Suprapubic skin (tissue), 4 donors: ENCODE data around the gene MTG1. TPM values are rescaled to one million over a fixed set of nuclear protein-coding genes. Genes with fewer than 3 reads are reported as not detected.
"Not testable (repeated sequence)": the region's sequence is repeated elsewhere in the genome, so short reads cannot be mapped to it uniquely, and the experiment has no call there.

Source experiments
- DNase-seq, 2 donors: peaks; one replicate each; pipeline ENCODE4 v3.0.0-alpha.2; 2019; ENCODE audit warnings: low spot score in 2 of 2
- H3K27ac ChIP-seq: fragments of 200-600 bp; sonication (generic); one replicate; pipeline ENCODE4 v1.5.1; 2019
- H3K27me3 ChIP-seq: fragments of 200-600 bp; sonication (generic); one replicate; pipeline ENCODE4 v1.5.1; 2019
- H3K36me3 ChIP-seq: fragments of 200-600 bp; sonication (generic); one replicate; pipeline ENCODE4 v1.5.1; 2019
- H3K4me1 ChIP-seq: fragments of 200-600 bp; sonication (generic); one replicate; pipeline ENCODE4 v1.5.1; 2019
- H3K4me3 ChIP-seq: fragments of 200-600 bp; sonication (generic); one replicate; pipeline ENCODE4 v1.5.1; 2019; ENCODE audit warnings: mild to moderate bottlenecking
- H3K9me3 ChIP-seq: fragments of 200-600 bp; sonication (generic); one replicate; pipeline ENCODE4 v1.5.1; 2019
- CTCF ChIP-seq, 2 donors: fragments of 200-600 bp in 1 of 2; fragments of 450-650 bp in 1 of 2; sonication (generic) in 1 of 2; IDR thresholded peaks; one replicate each; pipeline ENCODE4 v1.5.1; 2016 to 2019; ENCODE audit warnings: antibody characterized with exemption in 2 of 2, mild to moderate bottlenecking in 1 of 2, moderate library complexity in 1 of 2
- EP300 ChIP-seq: sonication (generic); formaldehyde crosslinking; IDR thresholded peaks from one replicate; pipeline ENCODE4 v1.6.1; 2017; ENCODE audit warnings: antibody characterized with exemption
- POLR2A ChIP-seq, 2 donors: fragments of 450-650 bp; IDR thresholded peaks; one replicate each; pipeline ENCODE4 v1.6.1; 2017; ENCODE audit warnings: antibody characterized with exemption in 2 of 2, mild to moderate bottlenecking in 2 of 2, moderate library complexity in 2 of 2
- POLR2AphosphoS5 ChIP-seq, 3 donors: sonication (generic); formaldehyde crosslinking; IDR thresholded peaks; one replicate each; pipeline ENCODE4 v1.6.1; 2017; ENCODE audit warnings: antibody characterized with exemption in 3 of 3
- WGBS: methylation state at CpG from one replicate; pipeline ENCODE4 v1.1.5; 2018; 5-methylcytosine and 5-hydroxymethylcytosine counted together
- total RNA-seq, 4 donors: library from RNA; depleted of rRNA; stranded (reverse); fragments of >200 nt; gene quantifications; one replicate each; pipeline ENCODE4 v1.1.0, GENCODE V29; 2016

Gene MTG1
- total RNA-seq, 4 donors from 2014 or later = 20.5 to 79.7 (median 36.0) TPM

GRCh38 chr10:133370030-133370786, 23.7 kb upstream of the MTG1 start:
- Histone ChIP-seq H3K9me3 (no peaks in the 10 kb centered on the region), H3K36me3 (peaks cover 56% of the 10 kb centered on the region), H3K4me3 (no peak overlapping the region), H3K27ac (no peak overlapping the region), H3K4me1 (peaks cover 23% of the 10 kb centered on the region), H3K27me3 (no peaks in the 10 kb centered on the region)
- WGBS = 93% methylated on average over 20 of the region's 24 CpGs
- no peak for TF ChIP-seq POLR2AphosphoS5 (IDR thresholded peaks at IDR 0.05)
- TF ChIP-seq POLR2A (IDR thresholded peaks at IDR 0.05) = no peak
- TF ChIP-seq EP300 = no peak
- TF ChIP-seq CTCF (IDR thresholded peaks at IDR 0.05) = no peak
- DNase-seq = no peak

DNA sequence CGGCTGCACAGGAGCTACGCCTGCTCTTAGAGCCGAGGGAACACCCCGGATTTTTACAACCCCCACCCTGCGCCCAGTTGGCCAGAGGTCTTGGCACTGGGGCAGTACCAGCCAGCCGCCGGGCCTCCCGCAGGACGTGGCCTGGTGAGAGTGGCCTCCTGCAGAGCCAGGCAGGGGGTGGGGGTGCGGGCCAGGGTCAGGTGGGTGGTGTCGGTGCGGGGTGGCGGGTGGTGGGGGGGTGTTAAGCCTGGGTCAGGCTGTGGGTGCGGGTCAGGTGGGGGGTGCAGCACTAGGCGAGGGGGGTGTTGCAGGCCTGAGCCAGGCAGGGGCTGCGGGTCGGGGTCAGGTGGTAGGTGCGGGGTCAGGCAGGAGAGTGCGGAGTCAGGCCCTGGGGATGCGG, 21.4 kb upstream of the MTG1 start:
- H3K4me3 ChIP-seq = peak overlapping the region; percentile 90
- H3K4me1 ChIP-seq = peaks cover 23% of the 10 kb centered on the region
- peaks cover 38% of the 10 kb centered on the region for H3K36me3 ChIP-seq
- TF ChIP-seq EP300 (no peak), POLR2A (IDR thresholded peaks at IDR 0.05) (no peak), POLR2AphosphoS5 (IDR thresholded peaks at IDR 0.05) (no peak), CTCF (IDR thresholded peaks at IDR 0.05) (no peak)
- no peaks in the 10 kb centered on the region for H3K27me3 ChIP-seq
- DNase-seq = no peak
- no CpG with 5 or more reads among the region's 20 CpGs for WGBS
- no peaks in the 10 kb centered on the region for H3K9me3 ChIP-seq
- no peak overlapping the region for H3K27ac ChIP-seq

DNA sequence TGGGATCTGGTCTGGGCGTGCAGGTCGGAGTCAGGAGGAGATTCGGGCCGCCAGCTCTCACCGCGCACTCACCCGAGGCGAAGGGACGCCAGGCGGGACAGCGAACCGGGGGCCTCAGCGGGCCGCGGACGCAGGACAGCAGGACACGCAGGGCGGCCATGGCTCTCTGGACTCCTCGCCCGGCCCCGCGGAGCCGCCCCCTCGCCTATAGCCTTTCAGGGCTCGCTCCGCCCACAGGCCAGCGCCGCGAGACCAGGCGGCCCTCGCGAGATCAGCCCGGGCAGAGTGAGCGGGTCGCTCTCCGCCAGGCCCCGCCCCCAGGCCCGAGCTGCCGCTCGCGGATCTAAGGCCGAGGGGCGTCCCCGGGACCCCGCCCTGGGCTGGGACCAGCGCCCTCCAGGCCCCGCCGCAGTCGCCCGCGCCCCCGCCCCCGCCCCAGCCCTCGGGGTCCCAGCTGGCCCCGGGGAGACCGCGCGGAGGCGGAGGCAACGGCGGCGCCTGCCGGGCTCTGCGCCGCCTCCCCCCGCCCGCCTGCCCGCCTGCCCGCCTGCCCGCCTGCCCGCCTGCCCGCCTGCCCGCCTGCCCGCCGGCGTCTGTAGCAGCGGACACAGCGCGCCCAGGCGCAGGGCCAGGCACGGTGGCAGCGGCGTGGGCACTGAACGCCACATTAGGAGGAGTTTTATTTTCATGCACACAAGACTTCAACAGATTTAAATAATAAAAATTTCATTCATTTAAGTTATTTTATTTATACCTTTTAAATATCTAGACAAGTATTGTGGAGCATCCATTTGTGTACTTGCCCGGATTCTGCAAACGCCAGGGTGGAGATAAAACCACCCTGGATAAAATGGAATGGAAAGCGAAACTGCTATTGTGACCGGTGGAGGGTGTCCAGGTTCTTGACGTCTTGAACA, 20.5 kb upstream of the MTG1 start, which contains the start of gene ECHS1:
Gene ECHS1, minus strand, starts transcription at position 181 of the 917 bp plus-strand sequence. Its CDS starts 21 bp downstream, at position 160.
- Histone ChIP-seq H3K4me3 (peak within 1 kb of the TSS; percentile 90), H3K27ac (peak within 1 kb of the TSS; percentile 88), H3K4me1 (peaks cover 31% of the 10 kb centered on the region), H3K9me3 (no peaks in the 10 kb centered on the region), H3K27me3 (no peaks in the 10 kb centered on the region), H3K36me3 (peaks cover 31% of the 10 kb centered on the region)
- TF ChIP-seq CTCF (IDR thresholded peaks at IDR 0.05) (no peak), EP300 (no peak), POLR2A (IDR thresholded peaks at IDR 0.05) (no peak), POLR2AphosphoS5 (IDR thresholded peaks at IDR 0.05) (no peak)
- 2% methylated on average over 22 of the region's 89 CpGs for WGBS
- DNase-seq = peak; percentile 95 to 97

DNA sequence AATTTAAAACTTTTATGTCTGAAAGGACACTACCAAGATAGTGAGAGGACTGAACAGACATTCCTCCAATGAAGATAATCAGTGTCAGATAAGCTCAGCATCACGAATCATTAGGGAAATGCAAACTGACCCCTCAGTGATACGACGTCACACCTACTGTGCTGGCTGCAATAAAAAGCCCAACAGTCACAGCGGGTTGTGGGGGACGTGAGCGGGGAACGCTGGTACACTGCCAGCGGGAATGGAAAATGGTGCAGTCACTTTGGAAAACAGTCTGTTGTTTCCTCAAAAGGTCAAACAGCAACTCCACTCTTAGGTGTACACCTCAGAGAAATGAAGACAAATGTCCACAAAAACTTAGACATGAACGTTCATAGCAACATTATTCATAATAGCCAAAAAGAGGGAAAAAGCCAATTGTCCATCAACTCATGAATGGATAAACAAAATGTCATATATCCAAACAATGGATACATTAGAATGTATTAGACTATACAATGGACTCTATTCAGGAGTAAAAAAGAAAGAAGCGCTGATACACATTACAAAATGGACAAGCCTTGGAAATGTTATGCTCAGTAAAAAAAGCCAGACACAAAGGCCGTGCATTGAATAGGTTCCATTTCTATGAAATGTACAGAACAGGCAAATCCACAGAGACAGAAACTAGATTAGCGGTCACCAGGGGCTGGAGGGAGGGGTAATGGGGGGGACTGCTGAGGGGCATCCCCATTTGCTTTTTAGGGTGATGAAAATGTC, 18.4 kb upstream of the MTG1 start:
- 78% methylated on average over 12 of the region's 12 CpGs for WGBS
- peaks cover 42% of the 10 kb centered on the region for H3K4me1 ChIP-seq
- H3K36me3 ChIP-seq = peaks cover 10% of the 10 kb centered on the region
- no peaks in the 10 kb centered on the region for H3K27me3 ChIP-seq
- no peak for TF ChIP-seq POLR2A (IDR thresholded peaks at IDR 0.05)
- TF ChIP-seq POLR2AphosphoS5 (IDR thresholded peaks at IDR 0.05) = no peak
- no peak for TF ChIP-seq CTCF (IDR thresholded peaks at IDR 0.05)
- TF ChIP-seq EP300 = no peak
- H3K4me3 ChIP-seq = no peak overlapping the region
- no peaks in the 10 kb centered on the region for H3K9me3 ChIP-seq
- DNase-seq = no peak
- H3K27ac ChIP-seq = no peak overlapping the region

- H3K9me3 ChIP-seq, H3K27me3 ChIP-seq, H3K36me3 ChIP-seq, DNase-seq, H3K4me3 ChIP-seq, H3K27ac ChIP-seq: not testable (repeated sequence)
- H3K4me1 ChIP-seq = peaks cover 42% of the 10 kb centered on the region
- WGBS = 85% methylated on average over 5 of the region's 5 CpGs
Measured at GRCh38 chr10:133376183-133376582, 17.8 kb upstream of the MTG1 start.
